Thyroid gland (tissue), 4 donors: ENCODE data around the gene RASSF4. TPM values are rescaled to one million over a fixed set of nuclear protein-coding genes. Genes with fewer than 3 reads are reported as not detected.

ENCODE experiments used
- DNase-seq, 2 donors: peaks; one replicate each; pipeline ENCODE4 v3.0.0-alpha.2; 2019
- H3K27ac ChIP-seq, 3 donors: fragments of 200-600 bp; sonication (generic); 1 replicate in 2 of 3; 2 replicates in 1 of 3; pipeline ENCODE4 v1.5.1; 2016 to 2019; ENCODE audit warnings: mild to moderate bottlenecking in 1 of 3, moderate library complexity in 1 of 3
- H3K27me3 ChIP-seq: fragments of 200-600 bp; sonication (generic); one replicate; pipeline ENCODE4 v1.5.1; 2019
- H3K36me3 ChIP-seq, 2 donors: fragments of 200-600 bp; sonication (generic); one replicate each; pipeline ENCODE4 v1.5.1; 2016 to 2019
- H3K4me1 ChIP-seq, 2 donors: fragments of 200-600 bp; sonication (generic); one replicate each; pipeline ENCODE4 v1.5.1; 2017 to 2019
- H3K4me3 ChIP-seq, 3 donors: fragments of 200-600 bp; sonication (generic); replicated peaks in 1 of 3; 1 replicate in 2 of 3; 2 replicates in 1 of 3; pipeline ENCODE4 v1.5.1; 2016; ENCODE audit warnings: mild to moderate bottlenecking in 1 of 3
- H3K9me3 ChIP-seq: fragments of 200-600 bp; sonication (generic); one replicate; pipeline ENCODE4 v1.5.1; 2017
- POLR2A ChIP-seq, 2 donors: fragments of 450-650 bp; IDR thresholded peaks; one replicate each; pipeline ENCODE4 v1.6.1; 2017; ENCODE audit warnings: antibody characterized with exemption in 2 of 2, mild to moderate bottlenecking in 2 of 2, moderate library complexity in 1 of 2
- WGBS, 2 donors: methylation state at CpG; one replicate each; pipeline ENCODE4 v1.1.5; 2017; 5-methylcytosine and 5-hydroxymethylcytosine counted together
- intact Hi-C: fragments of 100-400 bp; cut with DNase I; formaldehyde crosslinking; loops from one replicate; pipeline ENCODE4 v1.15.1; 2023
- total RNA-seq, 4 donors: library from RNA; depleted of rRNA; stranded (reverse); fragments of >200 nt; gene quantifications; one replicate each; pipeline ENCODE4 v1.2.3, GENCODE V29; 2016
- TF ChIP-seq, protein P1 (sequence below), 6 experiments: fragments of 200-600 bp in 3 of 6; fragments of 450-650 bp in 3 of 6; sonication (generic) in 3 of 6; IDR thresholded peaks; one replicate each; pipeline ENCODE4 v1.5.1; 2016 to 2019; ENCODE audit warnings: antibody characterized with exemption in 6 of 6, mild to moderate bottlenecking in 2 of 6, inconsistent platforms in 1 of 6, moderate library complexity in 1 of 6

The RASSF4 gene
- total RNA-seq, 4 donors from 2014 or later, result 175 to 226 (median 203) TPM

DNA sequence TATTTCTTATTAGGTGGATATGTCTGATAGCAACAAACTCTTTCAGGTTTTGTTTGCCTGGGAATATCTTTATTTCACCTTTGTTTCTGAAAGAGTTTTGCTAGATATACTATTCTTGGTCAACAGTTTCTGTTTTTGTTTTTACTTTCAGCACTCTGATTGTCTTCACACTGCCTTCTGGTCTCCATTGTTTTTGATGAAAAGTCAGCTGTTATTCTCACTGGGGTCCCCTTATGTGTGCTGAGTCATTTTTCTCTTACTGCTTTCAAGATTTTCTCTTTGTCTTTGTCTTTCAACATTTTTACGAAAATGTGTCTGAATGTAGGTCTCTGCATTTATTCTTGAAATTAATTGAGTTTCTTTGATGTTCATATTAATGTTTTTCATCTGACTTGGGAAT, 15.2 kb upstream of the RASSF4 start:
- no peak overlapping the region for H3K4me3 ChIP-seq
- no peak for DNase-seq
- H3K9me3 ChIP-seq, result no peaks in the 10 kb centered on the region
- no peak overlapping the region for H3K27ac ChIP-seq
- H3K27me3 ChIP-seq, result no peaks in the 10 kb centered on the region
- intact Hi-C loops, result no loop called here
- TF ChIP-seq, protein P1, sequence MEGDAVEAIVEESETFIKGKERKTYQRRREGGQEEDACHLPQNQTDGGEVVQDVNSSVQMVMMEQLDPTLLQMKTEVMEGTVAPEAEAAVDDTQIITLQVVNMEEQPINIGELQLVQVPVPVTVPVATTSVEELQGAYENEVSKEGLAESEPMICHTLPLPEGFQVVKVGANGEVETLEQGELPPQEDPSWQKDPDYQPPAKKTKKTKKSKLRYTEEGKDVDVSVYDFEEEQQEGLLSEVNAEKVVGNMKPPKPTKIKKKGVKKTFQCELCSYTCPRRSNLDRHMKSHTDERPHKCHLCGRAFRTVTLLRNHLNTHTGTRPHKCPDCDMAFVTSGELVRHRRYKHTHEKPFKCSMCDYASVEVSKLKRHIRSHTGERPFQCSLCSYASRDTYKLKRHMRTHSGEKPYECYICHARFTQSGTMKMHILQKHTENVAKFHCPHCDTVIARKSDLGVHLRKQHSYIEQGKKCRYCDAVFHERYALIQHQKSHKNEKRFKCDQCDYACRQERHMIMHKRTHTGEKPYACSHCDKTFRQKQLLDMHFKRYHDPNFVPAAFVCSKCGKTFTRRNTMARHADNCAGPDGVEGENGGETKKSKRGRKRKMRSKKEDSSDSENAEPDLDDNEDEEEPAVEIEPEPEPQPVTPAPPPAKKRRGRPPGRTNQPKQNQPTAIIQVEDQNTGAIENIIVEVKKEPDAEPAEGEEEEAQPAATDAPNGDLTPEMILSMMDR (IDR thresholded peaks at IDR 0.05), result no peak
- TF ChIP-seq POLR2A (IDR thresholded peaks at IDR 0.05), result no peak
- 0 to 38% methylated on average over 1 of the region's 1 CpG for WGBS, 2 donors
- H3K36me3 ChIP-seq, result no peaks in the 10 kb centered on the region
- H3K4me1 ChIP-seq, result peaks cover 10 to 36% of the 10 kb centered on the region in 2 donors

DNA sequence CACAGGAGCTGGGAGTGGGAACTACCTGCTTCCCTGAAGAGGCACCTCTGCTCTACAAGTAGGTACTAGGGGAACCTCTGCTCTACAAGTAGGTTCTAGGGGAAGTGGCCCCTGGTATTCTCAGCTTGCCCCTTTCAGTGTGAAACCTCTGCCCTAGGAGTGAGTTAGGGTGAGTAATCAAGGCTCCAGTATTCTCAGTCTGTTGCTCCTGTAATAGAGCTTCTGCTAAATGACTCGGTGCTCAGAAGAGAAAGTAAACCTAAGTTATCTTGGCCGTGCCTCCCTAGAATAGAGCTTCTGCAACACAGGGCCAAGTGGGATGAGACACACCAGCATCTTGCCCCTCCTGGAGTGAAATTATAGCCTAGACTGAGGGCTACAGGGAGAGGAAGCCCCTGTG, 13.4 kb upstream of the RASSF4 start:
- WGBS, 2 donors, result 72 to 83% methylated on average over 2 of the region's 2 CpGs
- H3K9me3 ChIP-seq, result no peaks in the 10 kb centered on the region
- H3K4me3 ChIP-seq, result no peak overlapping the region
- H3K27ac ChIP-seq, result peak overlapping the region in 1 of 3 donors; percentile 5
- peaks cover 10 to 50% of the 10 kb centered on the region in 2 donors for H3K4me1 ChIP-seq
- DNase-seq, result no peak
- intact Hi-C loops, result no loop called here
- TF ChIP-seq, protein P1 (IDR thresholded peaks at IDR 0.05), result no peak
- TF ChIP-seq POLR2A (IDR thresholded peaks at IDR 0.05), result no peak
- H3K36me3 ChIP-seq, result no peaks in the 10 kb centered on the region
- H3K27me3 ChIP-seq, result no peaks in the 10 kb centered on the region

DNA sequence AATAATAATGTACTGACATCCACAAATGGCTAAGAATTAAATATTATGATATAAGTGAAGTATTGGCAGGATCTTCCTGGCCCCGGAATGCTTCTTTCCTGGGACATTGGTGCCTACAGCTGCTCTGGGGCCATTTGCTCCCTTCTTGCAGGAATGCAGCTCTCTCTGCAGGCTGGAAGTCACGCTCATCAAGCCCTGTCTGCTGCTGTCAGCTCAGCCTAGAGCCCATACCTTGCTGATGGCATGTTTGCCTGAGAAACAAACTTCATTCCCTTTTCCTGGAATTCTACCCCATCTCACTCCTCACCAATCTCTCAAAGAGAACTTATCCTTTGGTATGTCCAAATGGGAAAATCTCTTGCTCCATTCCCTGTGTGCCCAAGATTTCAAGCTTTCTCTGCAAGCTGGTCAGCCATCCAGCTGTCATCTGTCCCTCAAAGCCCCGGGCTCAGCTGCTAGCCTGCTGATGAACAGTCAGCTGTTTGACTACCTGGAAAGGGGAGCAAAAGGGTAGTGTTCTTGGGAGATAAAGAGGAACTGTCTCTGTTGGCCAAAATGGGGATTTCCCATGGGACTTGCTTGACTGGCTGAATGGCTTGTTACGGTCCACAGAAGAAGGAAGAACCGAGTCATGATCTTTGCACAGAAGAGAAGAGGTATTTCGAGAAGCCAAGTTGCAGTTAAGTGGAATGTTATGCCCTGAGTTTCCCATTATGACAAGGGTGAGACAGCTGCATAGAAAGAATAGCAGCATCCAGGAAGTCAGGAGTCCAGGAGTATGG, 12.0 kb upstream of the RASSF4 start:
- H3K27me3 ChIP-seq, result no peaks in the 10 kb centered on the region
- DNase-seq, result peak in 1 of 2 donors; percentile 39
- no peaks in the 10 kb centered on the region for H3K9me3 ChIP-seq
- H3K4me1 ChIP-seq, result peaks cover 10 to 50% of the 10 kb centered on the region in 2 donors
- intact Hi-C loops, result no loop called here
- 48 to 63% methylated on average over 6 of the region's 6 CpGs for WGBS, 2 donors
- no peaks in the 10 kb centered on the region for H3K36me3 ChIP-seq
- peak overlapping the region in 2 of 3 donors; percentile 35 to 58 for H3K27ac ChIP-seq
- TF ChIP-seq, protein P1 (IDR thresholded peaks at IDR 0.05), result no peak
- no peak for TF ChIP-seq POLR2A (IDR thresholded peaks at IDR 0.05)
- no peak overlapping the region for H3K4me3 ChIP-seq

GRCh38 chr10:44948642-44949041, 11.0 kb upstream of the RASSF4 start:
- no peak for DNase-seq
- H3K4me1 ChIP-seq, result peaks cover 10 to 50% of the 10 kb centered on the region in 2 donors
- TF ChIP-seq, protein P1 (IDR thresholded peaks at IDR 0.05), result no peak
- no peak for TF ChIP-seq POLR2A (IDR thresholded peaks at IDR 0.05)
- peak overlapping the region in 1 of 3 donors; percentile 25 for H3K27ac ChIP-seq
- no peaks in the 10 kb centered on the region for H3K36me3 ChIP-seq
- intact Hi-C loops, result no loop called here
- no peaks in the 10 kb centered on the region for H3K9me3 ChIP-seq
- no peaks in the 10 kb centered on the region for H3K27me3 ChIP-seq
- no peak overlapping the region for H3K4me3 ChIP-seq
- 76 to 94% methylated on average over 1 of the region's 1 CpG for WGBS, 2 donors

GRCh38 chr10:44949127-44949802, 10.3 kb upstream of the RASSF4 start:
- H3K4me3 ChIP-seq, result no peak overlapping the region
- no peaks in the 10 kb centered on the region for H3K9me3 ChIP-seq
- WGBS, 2 donors, result 81 to 85% methylated on average over 4 to 5 of the region's 5 CpGs
- H3K36me3 ChIP-seq, result no peaks in the 10 kb centered on the region
- TF ChIP-seq, protein P1 (IDR thresholded peaks at IDR 0.05), result no peak
- TF ChIP-seq POLR2A (IDR thresholded peaks at IDR 0.05), result no peak
- intact Hi-C loops, result no loop called here
- H3K4me1 ChIP-seq, result peaks cover 10 to 50% of the 10 kb centered on the region in 2 donors
- no peak for DNase-seq
- no peaks in the 10 kb centered on the region for H3K27me3 ChIP-seq
- peak overlapping the region in 1 of 3 donors; percentile 57 for H3K27ac ChIP-seq
